Peyer's patch (tissue), 4 donors: ENCODE measurements around the gene MGA.

Source experiments
- POLR2A ChIP-seq, 2 donors: fragments of 450-650 bp; IDR thresholded peaks; one replicate each; pipeline ENCODE4 v1.5.1; 2017; ENCODE audit warnings: antibody characterized with exemption in 2 of 2, mild to moderate bottlenecking in 2 of 2, moderate library complexity in 2 of 2
- TF ChIP-seq, protein P1 (sequence below), 6 experiments: fragments of 450-650 bp in 4 of 6; fragments of 200-600 bp in 2 of 6; sonication (generic) in 1 of 6; IDR thresholded peaks; one replicate each; pipeline ENCODE4 v1.5.1; 2017 to 2019; ENCODE audit warnings: antibody characterized with exemption in 6 of 6, mild to moderate bottlenecking in 3 of 6, moderate library complexity in 1 of 6

DNA sequence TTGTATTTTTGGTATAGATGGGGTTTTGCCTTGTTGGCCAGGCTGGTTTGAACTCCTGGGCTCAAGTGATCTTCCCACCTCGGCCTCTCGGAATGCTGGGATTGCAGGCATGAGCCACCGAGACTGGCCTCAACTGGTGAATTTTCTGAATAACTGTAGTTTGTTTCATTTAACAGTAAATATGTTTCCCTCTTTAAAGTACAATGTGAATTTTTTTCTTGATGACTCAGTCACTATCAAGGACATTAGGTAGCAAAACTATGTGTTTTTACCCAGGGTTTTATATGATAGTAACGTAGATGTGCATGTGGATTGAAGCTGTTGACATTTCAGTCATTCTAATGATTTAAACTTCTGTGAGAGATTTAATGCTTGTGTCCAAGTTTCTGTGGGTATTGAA is 73.9 kb downstream of the MGA start:
- no peak for TF ChIP-seq POLR2A (IDR thresholded peaks at IDR 0.05)
- TF ChIP-seq, protein P1, sequence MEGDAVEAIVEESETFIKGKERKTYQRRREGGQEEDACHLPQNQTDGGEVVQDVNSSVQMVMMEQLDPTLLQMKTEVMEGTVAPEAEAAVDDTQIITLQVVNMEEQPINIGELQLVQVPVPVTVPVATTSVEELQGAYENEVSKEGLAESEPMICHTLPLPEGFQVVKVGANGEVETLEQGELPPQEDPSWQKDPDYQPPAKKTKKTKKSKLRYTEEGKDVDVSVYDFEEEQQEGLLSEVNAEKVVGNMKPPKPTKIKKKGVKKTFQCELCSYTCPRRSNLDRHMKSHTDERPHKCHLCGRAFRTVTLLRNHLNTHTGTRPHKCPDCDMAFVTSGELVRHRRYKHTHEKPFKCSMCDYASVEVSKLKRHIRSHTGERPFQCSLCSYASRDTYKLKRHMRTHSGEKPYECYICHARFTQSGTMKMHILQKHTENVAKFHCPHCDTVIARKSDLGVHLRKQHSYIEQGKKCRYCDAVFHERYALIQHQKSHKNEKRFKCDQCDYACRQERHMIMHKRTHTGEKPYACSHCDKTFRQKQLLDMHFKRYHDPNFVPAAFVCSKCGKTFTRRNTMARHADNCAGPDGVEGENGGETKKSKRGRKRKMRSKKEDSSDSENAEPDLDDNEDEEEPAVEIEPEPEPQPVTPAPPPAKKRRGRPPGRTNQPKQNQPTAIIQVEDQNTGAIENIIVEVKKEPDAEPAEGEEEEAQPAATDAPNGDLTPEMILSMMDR (IDR thresholded peaks at IDR 0.05), result no peak
